OCI-LY7 (cell line): Measurements from ENCODE around the gene SNRPF. TPM values are rescaled to one million over a fixed set of nuclear protein-coding genes. Genes with fewer than 3 reads are reported as not detected.

Experiments used
- BruUV-seq: library from RNA; stranded (reverse); fragments of 400-500 nt; replicated peaks from 2 replicates; lab custom pipeline; 2021; lab: Mats Ljungman, UMichigan
- CTCF ChIA-PET: fragments of 300-600 bp; sonication (Branson Sonifier 250); formaldehyde crosslinking; loops from one replicate; lab custom pipeline; 2022; ENCODE audit warnings: antibody characterized with exemption; ENCODE audit not compliant: unreplicated experiment; lab: Charles Lee
- POLR2A ChIA-PET: fragments of 300-600 bp; sonication (Branson Sonifier 250); formaldehyde crosslinking; loops from one replicate; lab custom pipeline; 2022; ENCODE audit warnings: antibody characterized with exemption; lab: Charles Lee
- DNase-seq: peaks from one replicate; pipeline ENCODE4 v3.0.0-alpha.2; 2015; ENCODE audit warnings: low spot score
- H2AFZ ChIP-seq: fragments of 200-600 bp; sonication (generic), shearing (Covaris generic); 2 replicates; pipeline ENCODE4 v1.6.1; 2014; ENCODE audit warnings: mild to moderate bottlenecking, antibody characterized with exemption, low read length, moderate library complexity
- H3K27ac ChIP-seq: fragments of 200-600 bp; sonication (generic); 2 replicates; pipeline ENCODE4 v1.5.1; 2014; ENCODE audit warnings: mixed run types, low read depth, mild to moderate bottlenecking, moderate library complexity, low read length, inconsistent platforms; ENCODE audit not compliant: poor library complexity, severe bottlenecking
- H3K36me3 ChIP-seq: fragments of 200-600 bp; sonication (generic); 2 replicates; pipeline ENCODE4 v1.6.1; 2014; ENCODE audit warnings: mild to moderate bottlenecking, antibody characterized with exemption, low read length, moderate library complexity, mixed read lengths; ENCODE audit not compliant: insufficient read depth
- H3K4me1 ChIP-seq: fragments of 200-600 bp; sonication (generic); 2 replicates; pipeline ENCODE4 v1.5.1; 2014; ENCODE audit warnings: mild to moderate bottlenecking, low read length; ENCODE audit not compliant: insufficient read depth, poor library complexity, severe bottlenecking
- H3K4me2 ChIP-seq: fragments of 200-600 bp; sonication (generic); 2 replicates; pipeline ENCODE4 v1.6.1; 2014; ENCODE audit warnings: mild to moderate bottlenecking, low read length
- H3K4me3 ChIP-seq: fragments of 200-600 bp; sonication (generic); 2 replicates; pipeline ENCODE4 v1.5.1; 2014; ENCODE audit warnings: mild to moderate bottlenecking, low read depth, low read length; ENCODE audit not compliant: poor library complexity, severe bottlenecking
- H3K79me2 ChIP-seq: fragments of 200-600 bp; sonication (generic); 2 replicates; pipeline ENCODE4 v1.6.1; 2016; ENCODE audit warnings: low read depth, mild to moderate bottlenecking, low read length, moderate library complexity, mixed read lengths; ENCODE audit not compliant: insufficient read depth
- H3K9me2 ChIP-seq: fragments of 200-600 bp; sonication (generic); 2 replicates; pipeline ENCODE4 v1.6.1; 2016; ENCODE audit warnings: mild to moderate bottlenecking, low read length, mixed read lengths; ENCODE audit not compliant: insufficient read depth
- H3K9me3 ChIP-seq: fragments of 200-600 bp; sonication (generic); 2 replicates; pipeline ENCODE4 v1.6.1; 2014; ENCODE audit warnings: mild to moderate bottlenecking, mixed run types, low read length, mixed read lengths
- H4K20me1 ChIP-seq: fragments of 200-600 bp; sonication (generic); 2 replicates; pipeline ENCODE4 v1.6.1; 2014; ENCODE audit warnings: mild to moderate bottlenecking, antibody characterized with exemption, low read length, moderate library complexity, mixed read lengths; ENCODE audit not compliant: insufficient read depth
- EZH2phosphoT487 ChIP-seq: fragments of 200-600 bp; sonication (generic); IDR thresholded peaks from 2 replicates; pipeline ENCODE4 v1.6.1; 2018; ENCODE audit warnings: low read depth, borderline replicate concordance, mild to moderate bottlenecking, mixed run types, antibody characterized with exemption, low read length, moderate library complexity, mixed read lengths
- intact Hi-C: fragments of 100-400 bp; cut with micrococcal nuclease; formaldehyde crosslinking; loops from one replicate; pipeline ENCODE4 v1.10.0; 2022; ENCODE audit not compliant: unreplicated experiment
- total RNA-seq, 2 experiments: library from RNA; depleted of rRNA in 1 of 2; stranded (reverse); fragments of >200 nt in 1 of 2; shearing (Covaris generic) in 1 of 2; gene quantifications; 2 replicates each; pipeline ENCODE4 v1.2.3, GENCODE V29; 2014 to 2022
- TF ChIP-seq, protein P1 (sequence below): fragments of 200-600 bp; sonication (generic); conservative IDR thresholded peaks from 2 replicates; pipeline ENCODE4 v1.5.1; 2014; ENCODE audit warnings: mild to moderate bottlenecking, antibody characterized with exemption, low read length, moderate library complexity, mixed read lengths

Gene SNRPF
- total RNA-seq, 2 experiments from 2014 or later, result 34.9 to 53.2 TPM

DNA sequence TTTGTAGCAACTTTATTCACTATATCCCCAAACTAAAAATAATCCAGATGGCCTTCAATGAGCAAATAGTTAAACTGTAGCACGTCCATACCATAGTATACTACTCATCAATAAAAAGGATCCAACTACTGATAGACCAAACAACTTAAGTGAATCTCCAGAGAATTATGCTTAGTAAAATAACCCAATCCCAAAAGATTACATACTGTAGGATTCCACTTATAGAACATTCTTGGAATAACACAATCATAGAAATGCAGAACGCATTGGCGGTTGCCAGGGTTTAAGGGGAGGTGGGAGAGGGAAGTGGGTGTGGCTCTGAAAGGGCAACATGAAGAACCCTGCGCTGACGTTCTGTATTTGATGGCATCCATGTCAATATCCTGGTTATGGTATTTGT is 28.6 kb downstream of the SNRPF start:
- no peaks in the 10 kb centered on the region for H4K20me1 ChIP-seq
- BruUV-seq, result no TSS peak

DNA sequence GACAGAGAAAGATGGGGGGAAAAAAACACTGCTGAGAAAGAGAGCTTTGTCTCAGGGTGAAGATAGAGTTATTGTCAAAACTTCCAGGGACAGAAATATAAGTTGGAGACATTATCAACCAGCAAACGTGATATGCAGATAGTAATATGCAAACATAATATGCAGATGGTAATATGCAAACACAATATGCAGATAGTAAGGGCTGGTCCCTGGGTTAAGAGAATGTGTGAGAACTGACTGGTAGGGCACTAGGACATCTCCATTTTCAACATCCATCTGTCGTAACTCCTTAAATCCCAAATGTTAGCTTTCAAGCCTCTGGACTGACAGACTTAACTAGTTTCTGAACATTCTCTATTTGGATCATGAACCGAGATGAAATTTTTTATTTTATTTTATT is 32.2 kb downstream of the SNRPF start:
- Histone ChIP-seq H3K4me2 (no peak overlapping the region), H3K9me2 (no peaks in the 10 kb centered on the region), H3K4me3 (no peak overlapping the region), H2AFZ (no peak overlapping the region), H3K4me1 (no peaks in the 10 kb centered on the region), H3K79me2 (no peaks in the 10 kb centered on the region), H3K27ac (no peak overlapping the region), H4K20me1 (no peaks in the 10 kb centered on the region), H3K9me3 (no peaks in the 10 kb centered on the region), H3K36me3 (no peaks in the 10 kb centered on the region)
- CTCF ChIA-PET, result no interaction called here
- BruUV-seq, result no TSS peak
- TF ChIP-seq, protein P1, sequence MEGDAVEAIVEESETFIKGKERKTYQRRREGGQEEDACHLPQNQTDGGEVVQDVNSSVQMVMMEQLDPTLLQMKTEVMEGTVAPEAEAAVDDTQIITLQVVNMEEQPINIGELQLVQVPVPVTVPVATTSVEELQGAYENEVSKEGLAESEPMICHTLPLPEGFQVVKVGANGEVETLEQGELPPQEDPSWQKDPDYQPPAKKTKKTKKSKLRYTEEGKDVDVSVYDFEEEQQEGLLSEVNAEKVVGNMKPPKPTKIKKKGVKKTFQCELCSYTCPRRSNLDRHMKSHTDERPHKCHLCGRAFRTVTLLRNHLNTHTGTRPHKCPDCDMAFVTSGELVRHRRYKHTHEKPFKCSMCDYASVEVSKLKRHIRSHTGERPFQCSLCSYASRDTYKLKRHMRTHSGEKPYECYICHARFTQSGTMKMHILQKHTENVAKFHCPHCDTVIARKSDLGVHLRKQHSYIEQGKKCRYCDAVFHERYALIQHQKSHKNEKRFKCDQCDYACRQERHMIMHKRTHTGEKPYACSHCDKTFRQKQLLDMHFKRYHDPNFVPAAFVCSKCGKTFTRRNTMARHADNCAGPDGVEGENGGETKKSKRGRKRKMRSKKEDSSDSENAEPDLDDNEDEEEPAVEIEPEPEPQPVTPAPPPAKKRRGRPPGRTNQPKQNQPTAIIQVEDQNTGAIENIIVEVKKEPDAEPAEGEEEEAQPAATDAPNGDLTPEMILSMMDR, result no peak
- no peak for TF ChIP-seq EZH2phosphoT487
- no peak for DNase-seq
- POLR2A ChIA-PET, result no interaction called here
- intact Hi-C loops, result no loop called here

More for the DNA sequence above, 28.6 kb downstream of the SNRPF start:
- Histone ChIP-seq H3K36me3 (no peaks in the 10 kb centered on the region), H3K79me2 (no peaks in the 10 kb centered on the region), H3K4me1 (no peaks in the 10 kb centered on the region), H3K27ac (no peak overlapping the region), H3K9me2 (no peaks in the 10 kb centered on the region), H3K4me2 (no peak overlapping the region), H3K4me3 (no peak overlapping the region), H2AFZ (no peak overlapping the region), H3K9me3 (no peaks in the 10 kb centered on the region)
- no peak for DNase-seq
- ChIA-PET POLR2A (no interaction called here), CTCF (no interaction called here)
- intact Hi-C loops, result no loop called here
- TF ChIP-seq, protein P1, result no peak
- TF ChIP-seq EZH2phosphoT487, result no peak

DNA sequence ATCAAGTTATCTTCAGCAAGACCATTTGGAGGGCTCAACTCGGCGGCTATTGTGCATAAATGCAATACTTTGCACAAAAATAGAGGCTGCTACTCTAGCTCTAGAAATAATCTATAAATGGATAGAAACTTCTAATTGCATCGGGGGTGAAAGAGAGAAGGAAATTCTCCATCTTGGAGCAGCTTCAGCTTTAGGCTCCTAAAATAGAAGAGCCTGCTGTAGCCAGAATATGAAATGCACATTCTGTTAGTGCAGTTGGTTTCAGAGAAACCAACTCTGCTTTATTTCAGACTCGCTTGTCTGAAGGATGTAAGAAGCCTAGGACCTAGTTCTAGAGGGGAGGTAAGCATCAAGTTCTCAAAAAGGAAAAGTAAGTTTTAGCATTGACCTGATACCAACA is 38.1 kb downstream of the SNRPF start:
- Histone ChIP-seq H3K4me2 (no peak overlapping the region), H2AFZ (no peak overlapping the region), H3K4me3 (no peak overlapping the region), H3K36me3 (no peaks in the 10 kb centered on the region), H3K9me3 (no peaks in the 10 kb centered on the region), H3K9me2 (no peaks in the 10 kb centered on the region), H4K20me1 (no peaks in the 10 kb centered on the region), H3K79me2 (no peaks in the 10 kb centered on the region), H3K4me1 (no peaks in the 10 kb centered on the region), H3K27ac (no peak overlapping the region)
- intact Hi-C loops, result no loop called here
- BruUV-seq, result no TSS peak
- POLR2A ChIA-PET, result no interaction called here
- DNase-seq, result no peak
- CTCF ChIA-PET, result no interaction called here
- TF ChIP-seq, protein P1, result no peak
- TF ChIP-seq EZH2phosphoT487, result no peak
